Sigmoid colon (tissue), 7 donors: ENCODE measurements around the gene TRPV4. TPM values are rescaled to one million over a fixed set of nuclear protein-coding genes. Genes with fewer than 3 reads are reported as not detected.
A peak's percentile ranks its signal among the peaks of the same experiment; 100 is the strongest.

Experiments
- DNase-seq: peaks from one replicate; pipeline ENCODE4 v3.0.0-alpha.2; 2019
- H3K27ac ChIP-seq, 4 donors: fragments of 200-600 bp; sonication (generic); one replicate each; pipeline ENCODE4 v1.5.1; 2016 to 2019; ENCODE audit warnings: mild to moderate bottlenecking in 1 of 4
- H3K27me3 ChIP-seq, 3 donors: fragments of 200-600 bp; sonication (generic); one replicate each; pipeline ENCODE4 v1.5.1; 2019; ENCODE audit warnings: mild to moderate bottlenecking in 1 of 3
- H3K36me3 ChIP-seq, 4 donors: fragments of 200-600 bp; sonication (generic); one replicate each; pipeline ENCODE4 v1.5.1; 2016 to 2019
- H3K4me1 ChIP-seq, 4 donors: fragments of 200-600 bp; sonication (generic); one replicate each; pipeline ENCODE4 v1.5.1; 2017 to 2019
- H3K4me3 ChIP-seq, 4 donors: fragments of 200-600 bp; sonication (generic); one replicate each; pipeline ENCODE4 v1.5.1; 2017 to 2019; ENCODE audit warnings: mild to moderate bottlenecking in 2 of 4, moderate library complexity in 1 of 4
- H3K9me3 ChIP-seq, 4 donors: fragments of 200-600 bp in 3 of 4; sonication (generic) in 3 of 4; one replicate each; pipeline versions ENCODE4 v1.5.1 to v1.6.1; 2013 to 2019
- CTCF ChIP-seq, 4 experiments: fragments of 450-650 bp in 3 of 4; fragments of 200-600 bp in 1 of 4; IDR thresholded peaks; one replicate each; pipeline ENCODE4 v1.5.1; 2016 to 2019; ENCODE audit warnings: antibody characterized with exemption in 4 of 4, mild to moderate bottlenecking in 3 of 4, moderate library complexity in 2 of 4
- EP300 ChIP-seq, 4 donors: sonication (generic); formaldehyde crosslinking; IDR thresholded peaks; one replicate each; pipeline ENCODE4 v1.6.1; 2017; ENCODE audit warnings: antibody characterized with exemption in 4 of 4
- POLR2A ChIP-seq, 2 donors: fragments of 450-650 bp; IDR thresholded peaks; one replicate each; pipeline ENCODE4 v1.6.1; 2016; ENCODE audit warnings: antibody characterized with exemption in 2 of 2, mild to moderate bottlenecking in 2 of 2, moderate library complexity in 2 of 2
- POLR2AphosphoS5 ChIP-seq, 4 donors: sonication (generic); formaldehyde crosslinking; IDR thresholded peaks; one replicate each; pipeline ENCODE4 v1.6.1; 2017; ENCODE audit warnings: antibody characterized with exemption in 4 of 4
- WGBS, 2 donors: extraction: QIAGEN DNeasy Blood & Tissue Kit; methylation state at CpG; one replicate each; pipeline ENCODE4 v1.1.7; 2013; 5-methylcytosine and 5-hydroxymethylcytosine counted together
- intact Hi-C: fragments of 100-400 bp; cut with DNase I; formaldehyde crosslinking; loops from one replicate; pipeline ENCODE4 v1.15.1; 2023
- polyA plus RNA-seq, 3 donors: library from polyadenylated mRNA; stranded (reverse); fragments of 200-250 nt; gene quantifications; one replicate each; pipeline ENCODE4 v1.2.3, GENCODE V29; 2013
- total RNA-seq, 4 donors: library from RNA; depleted of rRNA; stranded (reverse); fragments of >200 nt; gene quantifications; one replicate each; pipeline ENCODE4 v1.1.0, GENCODE V29; 2016
- donor health status: healthy with polysubstance abuse.
- donor health status: Bipolar disorder and iron deficiency.
- donor health status: healthy.

TRPV4 gene
- total and polyA plus RNA-seq, 7 donors: 0.14 to 0.60 (median 0.39) TPM; not detected in 1

GRCh38 chr12:109767991-109768900 lies 65.0 kb downstream of the TRPV4 start:
- Histone ChIP-seq H3K4me1 (peaks cover 0 to 13% (median 6%) of the 10 kb centered on the region in 4 donors), H3K27me3 (no peaks in the 10 kb centered on the region), H3K9me3 (no peaks in the 10 kb centered on the region), H3K4me3 (no peak overlapping the region), H3K36me3 (no peaks in the 10 kb centered on the region), H3K27ac (no peak overlapping the region)
- WGBS, 2 donors: 96% methylated on average over 54 of the region's 54 CpGs
- intact Hi-C loops: no loop called here
- peak; percentile 57 for DNase-seq
- TF ChIP-seq EP300 (IDR thresholded peaks at IDR 0.05) (no peak), POLR2AphosphoS5 (IDR thresholded peaks at IDR 0.05) (no peak), CTCF (IDR thresholded peaks at IDR 0.05) (no peak)

- no peak overlapping the region for H3K27ac ChIP-seq
- no peaks in the 10 kb centered on the region for H3K9me3 ChIP-seq
- no peak for DNase-seq
- H3K4me1 ChIP-seq: peaks cover 0 to 5% (median 0%) of the 10 kb centered on the region in 4 donors
- H3K4me3 ChIP-seq: no peak overlapping the region
- no peak for TF ChIP-seq CTCF (IDR thresholded peaks at IDR 0.05)
- TF ChIP-seq EP300 (IDR thresholded peaks at IDR 0.05): no peak
- TF ChIP-seq POLR2A (IDR thresholded peaks at IDR 0.05): no peak
- no peak for TF ChIP-seq POLR2AphosphoS5 (IDR thresholded peaks at IDR 0.05)
- intact Hi-C loops: no loop called here
- no peaks in the 10 kb centered on the region for H3K36me3 ChIP-seq
- WGBS, 2 donors: 91 to 94% methylated on average over 4 of the region's 4 CpGs
- H3K27me3 ChIP-seq: no peaks in the 10 kb centered on the region
Measured at GRCh38 chr12:109767456-109767855, 65.7 kb downstream of the TRPV4 start.

GRCh38 chr12:109766251-109766778 lies 66.9 kb downstream of the TRPV4 start:
- intact Hi-C loops: no loop called here
- H3K4me1 ChIP-seq: peaks cover 0 to 5% (median 0%) of the 10 kb centered on the region in 4 donors
- no peak overlapping the region for H3K27ac ChIP-seq
- no peak overlapping the region for H3K4me3 ChIP-seq
- no peaks in the 10 kb centered on the region for H3K9me3 ChIP-seq
- 90 to 93% methylated on average over 12 of the region's 12 CpGs for WGBS, 2 donors
- peak; percentile 53 for DNase-seq
- no peaks in the 10 kb centered on the region for H3K36me3 ChIP-seq
- no peaks in the 10 kb centered on the region for H3K27me3 ChIP-seq
- no peak for TF ChIP-seq POLR2A (IDR thresholded peaks at IDR 0.05)
- TF ChIP-seq EP300 (IDR thresholded peaks at IDR 0.05): no peak
- no peak for TF ChIP-seq POLR2AphosphoS5 (IDR thresholded peaks at IDR 0.05)
- TF ChIP-seq CTCF (IDR thresholded peaks at IDR 0.05): no peak

GRCh38 chr12:109765446-109765810 lies 67.8 kb downstream of the TRPV4 start:
- no peaks in the 10 kb centered on the region for H3K27me3 ChIP-seq
- WGBS, 2 donors: 93 to 95% methylated on average over 6 of the region's 6 CpGs
- no peaks in the 10 kb centered on the region for H3K36me3 ChIP-seq
- H3K27ac ChIP-seq: no peak overlapping the region
- no peak overlapping the region for H3K4me3 ChIP-seq
- H3K9me3 ChIP-seq: no peaks in the 10 kb centered on the region
- intact Hi-C loops: no loop called here
- peaks cover 0 to 6% (median 2%) of the 10 kb centered on the region in 4 donors for H3K4me1 ChIP-seq
- no peak for TF ChIP-seq CTCF (IDR thresholded peaks at IDR 0.05)
- no peak for TF ChIP-seq POLR2AphosphoS5 (IDR thresholded peaks at IDR 0.05)
- TF ChIP-seq POLR2A (IDR thresholded peaks at IDR 0.05): no peak
- no peak for TF ChIP-seq EP300 (IDR thresholded peaks at IDR 0.05)
- DNase-seq: no peak
